ENCODE measurements around the gene ECE1. TPM values are rescaled to one million over a fixed set of nuclear protein-coding genes. Genes with fewer than 3 reads are reported as not detected.
"Not testable (repeated sequence)": the region's sequence is repeated elsewhere in the genome, so short reads cannot be mapped to it uniquely, and the experiment has no call there.

ECE1 gene
- total RNA-seq, 3 donors from 2014 or later, result 103 to 161 (median 149) TPM

DNA sequence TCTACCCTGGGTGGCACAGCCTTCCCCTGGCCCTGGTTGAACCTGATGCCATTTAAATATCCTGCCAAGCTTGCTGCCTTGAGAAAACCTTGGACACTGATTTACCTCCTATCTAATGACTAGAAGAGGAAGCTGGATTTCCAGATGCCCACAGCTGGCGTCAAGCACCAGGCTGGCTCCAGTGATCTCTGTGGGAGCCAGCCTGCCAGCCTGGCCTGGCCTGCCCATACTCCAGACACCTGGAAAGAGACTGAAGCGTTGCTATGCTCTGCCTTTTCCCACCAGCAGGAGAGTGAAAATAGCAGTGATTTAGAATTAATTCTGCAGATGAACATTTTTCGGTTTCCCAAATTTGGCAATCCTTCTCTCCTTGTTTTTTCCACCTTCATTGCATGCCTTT is 102.0 kb downstream of the ECE1 start:
- Histone ChIP-seq H3K9me3 (no peaks in the 10 kb centered on the region), H3K4me3 (no peak overlapping the region), H3K36me3 (ENCODE audit: low read depth) (no peaks in the 10 kb centered on the region), H3K4me1 (ENCODE audit: low read depth) (peaks cover 7% of the 10 kb centered on the region)
- ATAC-seq (no peak), DNase-seq (no peak)
- intact Hi-C loops (cut with DNase I, micrococcal nuclease), result no loop called here
- TF ChIP-seq, protein P1, sequence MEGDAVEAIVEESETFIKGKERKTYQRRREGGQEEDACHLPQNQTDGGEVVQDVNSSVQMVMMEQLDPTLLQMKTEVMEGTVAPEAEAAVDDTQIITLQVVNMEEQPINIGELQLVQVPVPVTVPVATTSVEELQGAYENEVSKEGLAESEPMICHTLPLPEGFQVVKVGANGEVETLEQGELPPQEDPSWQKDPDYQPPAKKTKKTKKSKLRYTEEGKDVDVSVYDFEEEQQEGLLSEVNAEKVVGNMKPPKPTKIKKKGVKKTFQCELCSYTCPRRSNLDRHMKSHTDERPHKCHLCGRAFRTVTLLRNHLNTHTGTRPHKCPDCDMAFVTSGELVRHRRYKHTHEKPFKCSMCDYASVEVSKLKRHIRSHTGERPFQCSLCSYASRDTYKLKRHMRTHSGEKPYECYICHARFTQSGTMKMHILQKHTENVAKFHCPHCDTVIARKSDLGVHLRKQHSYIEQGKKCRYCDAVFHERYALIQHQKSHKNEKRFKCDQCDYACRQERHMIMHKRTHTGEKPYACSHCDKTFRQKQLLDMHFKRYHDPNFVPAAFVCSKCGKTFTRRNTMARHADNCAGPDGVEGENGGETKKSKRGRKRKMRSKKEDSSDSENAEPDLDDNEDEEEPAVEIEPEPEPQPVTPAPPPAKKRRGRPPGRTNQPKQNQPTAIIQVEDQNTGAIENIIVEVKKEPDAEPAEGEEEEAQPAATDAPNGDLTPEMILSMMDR (IDR thresholded peaks at IDR 0.05), result no peak

DNA sequence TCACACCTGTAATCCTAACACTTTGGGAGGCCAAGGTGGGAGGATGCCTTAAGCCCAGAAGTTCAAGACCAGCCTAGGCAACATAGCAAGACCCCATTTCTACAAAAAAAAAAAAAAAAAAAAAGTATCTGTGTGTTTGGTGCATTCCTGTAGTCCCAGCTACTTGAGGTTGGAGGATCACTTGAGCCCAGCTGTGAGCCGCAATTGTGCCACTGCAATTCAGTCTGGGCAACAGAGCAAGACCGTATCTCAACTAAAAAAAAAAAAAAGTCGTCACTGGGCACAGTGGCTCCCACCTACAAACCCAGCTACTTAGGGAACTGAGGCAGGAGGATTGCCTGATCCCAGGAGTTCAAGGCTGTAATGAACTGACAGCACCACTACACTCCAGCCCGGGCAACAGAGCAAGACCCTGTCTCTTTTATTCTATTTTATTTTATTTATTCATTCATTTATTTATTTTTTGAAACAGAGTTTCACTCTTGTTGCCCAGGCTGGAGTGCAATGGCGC is 105.0 kb downstream of the ECE1 start:
- intact Hi-C loops (cut with DNase I, micrococcal nuclease), result no loop called here
- no peak for DNase-seq
- H3K4me1 ChIP-seq (ENCODE audit: low read depth), result peaks cover 7% of the 10 kb centered on the region

DNA sequence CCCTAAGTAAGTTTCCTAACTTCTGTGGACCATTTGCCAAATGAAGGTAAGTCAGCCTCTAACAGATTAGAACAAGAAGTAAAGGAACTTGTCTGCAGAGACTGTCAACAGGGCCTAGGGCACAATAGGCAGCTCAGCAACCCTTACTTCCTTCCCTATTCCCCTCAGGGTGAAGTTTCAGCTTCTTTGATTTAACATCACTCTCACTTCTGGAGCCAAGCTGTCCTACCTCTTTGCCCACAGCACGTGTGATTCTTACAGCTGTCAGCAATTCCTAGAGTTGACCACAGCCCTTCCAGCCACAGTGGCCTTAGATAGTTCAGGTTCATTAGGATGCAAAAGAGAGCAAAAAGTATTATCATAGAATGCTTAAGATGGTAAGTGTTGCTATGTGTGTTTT is 106.0 kb downstream of the ECE1 start:
- peak; percentile 69 for ATAC-seq
- intact Hi-C loops (cut with DNase I, micrococcal nuclease), result no loop called here
- Histone ChIP-seq H3K4me3 (no peak overlapping the region), H3K9me3 (no peaks in the 10 kb centered on the region), H3K4me1 (ENCODE audit: low read depth) (peaks cover 1% of the 10 kb centered on the region), H3K36me3 (ENCODE audit: low read depth) (no peaks in the 10 kb centered on the region)
- TF ChIP-seq, protein P1 (IDR thresholded peaks at IDR 0.05), result no peak
- DNase-seq, result no peak

More for the DNA sequence above, 105.0 kb downstream of the ECE1 start:
- Histone ChIP-seq H3K4me3 (no peak overlapping the region), H3K36me3 (ENCODE audit: low read depth) (no peaks in the 10 kb centered on the region), H3K9me3 (no peaks in the 10 kb centered on the region)
- TF ChIP-seq, protein P1 (IDR thresholded peaks at IDR 0.05), result no peak
- no peak for ATAC-seq

DNA sequence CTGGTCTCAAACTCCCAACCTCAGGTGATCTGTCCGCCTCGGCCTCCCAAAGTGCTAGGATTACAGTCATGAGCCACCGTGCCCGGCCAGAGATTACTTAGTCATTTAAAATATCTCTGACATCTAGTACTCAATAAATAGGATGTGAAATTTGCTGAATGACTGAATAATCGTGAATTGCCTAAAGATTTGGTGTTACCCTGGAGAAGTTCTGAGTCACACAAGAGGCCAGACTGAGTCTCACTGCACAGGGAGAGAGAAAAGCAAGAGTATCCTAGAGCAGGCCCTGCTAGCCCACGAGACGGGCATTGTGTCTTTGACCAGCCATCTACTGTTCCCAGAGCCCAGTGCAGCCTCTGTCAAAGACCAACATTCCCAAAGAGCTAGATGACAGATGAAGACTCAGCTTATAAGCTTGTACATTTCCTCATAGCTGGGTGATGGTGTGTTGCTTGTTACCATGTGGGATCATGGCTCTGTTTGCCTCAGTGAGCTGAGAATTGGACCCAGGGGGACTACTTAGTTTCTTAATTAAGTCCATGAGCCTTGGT is 108.0 kb downstream of the ECE1 start:
- ATAC-seq (no peak), DNase-seq (no peak)
- H3K36me3 ChIP-seq (ENCODE audit: low read depth), result no peaks in the 10 kb centered on the region
- TF ChIP-seq, protein P1 (IDR thresholded peaks at IDR 0.05), result no peak
- H3K9me3 ChIP-seq, result no peaks in the 10 kb centered on the region
- no peaks in the 10 kb centered on the region for H3K4me1 ChIP-seq (ENCODE audit: low read depth)
- intact Hi-C loops (cut with DNase I, micrococcal nuclease), result no loop called here
- no peak overlapping the region for H3K4me3 ChIP-seq

DNA sequence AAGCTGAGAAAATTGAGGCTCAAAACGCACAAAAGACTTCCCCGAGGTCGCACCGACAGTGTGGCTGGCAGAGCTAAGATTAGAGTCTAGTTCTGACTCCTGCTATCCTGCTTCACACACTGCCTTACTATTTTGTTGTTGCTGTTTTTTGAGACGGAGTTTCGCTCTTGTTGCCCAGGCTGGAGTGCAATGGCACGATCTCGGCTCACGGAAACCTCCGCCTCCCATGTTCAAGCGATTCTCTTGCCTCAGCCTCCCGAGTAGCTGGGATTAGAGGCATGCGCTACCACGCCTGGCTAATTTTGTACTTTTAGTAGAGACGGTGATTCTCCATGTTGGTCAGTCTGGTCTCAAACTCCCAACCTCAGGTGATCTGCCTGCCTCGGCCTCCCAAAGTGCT is 112.0 kb downstream of the ECE1 start:
- H3K36me3 ChIP-seq (ENCODE audit: low read depth); ATAC-seq; H3K4me3 ChIP-seq; DNase-seq; H3K4me1 ChIP-seq (ENCODE audit: low read depth); H3K9me3 ChIP-seq; intact Hi-C loops (cut with DNase I, micrococcal nuclease): not testable (repeated sequence)

DNA sequence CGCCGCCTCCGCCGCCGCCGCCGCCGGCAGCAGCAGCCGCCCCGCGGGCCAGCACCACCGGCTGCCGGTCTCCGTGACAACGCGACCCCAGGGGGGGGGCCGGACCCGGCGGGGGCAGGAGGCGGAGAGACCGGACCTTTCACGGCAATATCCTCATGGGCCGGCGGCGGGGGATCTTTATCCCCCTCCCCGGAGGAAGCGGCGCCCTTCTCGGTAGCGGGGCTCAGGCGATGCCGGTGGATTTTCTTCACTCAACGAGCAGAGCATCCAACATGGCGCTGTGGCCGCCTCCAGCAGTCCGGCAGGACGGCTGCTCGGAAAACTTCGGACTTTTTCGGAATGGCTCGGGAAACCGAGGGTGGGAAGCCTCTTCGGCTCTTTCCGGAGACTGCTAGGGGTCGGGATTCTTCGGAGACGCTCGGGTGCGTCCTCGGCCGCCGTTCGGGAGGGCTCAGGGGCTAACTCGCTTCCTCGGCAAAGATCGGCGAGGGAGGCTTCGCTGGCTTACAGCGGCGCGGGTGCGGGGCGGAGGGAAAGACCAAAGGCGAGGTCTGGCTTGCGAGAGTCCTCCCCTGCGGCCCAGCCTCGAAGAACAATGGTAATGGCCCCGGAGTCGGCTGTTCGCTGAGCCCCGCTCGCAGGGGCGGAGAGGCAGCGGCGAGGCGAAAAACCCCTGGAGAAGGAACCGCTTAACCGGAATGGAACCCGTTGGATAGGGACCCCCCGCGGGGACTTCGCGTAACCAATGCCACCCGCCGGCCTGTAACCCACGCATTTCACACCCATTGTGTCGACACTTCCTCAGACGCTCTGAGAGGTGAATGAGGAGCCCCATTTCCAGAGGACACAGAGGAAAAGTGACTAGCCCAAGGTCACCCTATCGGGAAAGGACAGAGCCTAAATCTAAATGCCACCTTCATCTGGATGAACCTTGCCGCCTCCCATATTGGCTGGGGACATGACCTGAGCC is 113.4 kb downstream of the ECE1 start, which contains the start of gene EIF4G3:
EIF4G3 (minus strand) TSS at position 312 of the 970 bp plus-strand sequence. CDS start 174,155 bp downstream, outside the sequence.
- TF ChIP-seq, protein P1 (IDR thresholded peaks at IDR 0.05), result no peak
- peak; percentile 97 for ATAC-seq
- DNase-seq, result peak; percentile 98 to 100 (median 100)
- intact Hi-C loops (cut with DNase I, micrococcal nuclease), result no loop called here
- no peaks in the 10 kb centered on the region for H3K9me3 ChIP-seq
- H3K4me3 ChIP-seq, result peak within 1 kb of the TSS; percentile 58
- no peaks in the 10 kb centered on the region for H3K36me3 ChIP-seq (ENCODE audit: low read depth)
- H3K4me1 ChIP-seq (ENCODE audit: low read depth), result no peaks in the 10 kb centered on the region

Measured in mucosa of descending colon (tissue), 3 donors.